ENCODE data around the gene METTL25. TPM values are rescaled to one million over a fixed set of nuclear protein-coding genes. Genes with fewer than 3 reads are reported as not detected.

METTL25 gene
- total and polyA plus RNA-seq, 2 of the 8 experiments (the other 6 are each of a cell fraction or from before 2014, with no cell fraction given), result 2.4 to 8.3 TPM

- Histone ChIP-seq H3K56ac (replicated peaks; ENCODE audit: insufficient read length, low read depth, low read length) (no peak overlapping the region), H3K4ac (replicated peaks; ENCODE audit: insufficient read length, low read depth, low read length) (no peak overlapping the region), H3K4me3 (ENCODE audit: extremely low read depth in 1 of 4, insufficient read depth in 2 of 4, low read depth in 3 of 4, low read length in 4 of 4) (no peak overlapping the region), H3K4me1 (replicated peaks in 1 of 4; ENCODE audit: control insufficient read depth in 3 of 4, insufficient read depth in 4 of 4, low read length in 3 of 4) (no peaks in the 10 kb centered on the region; a peak in 1 of 7 replicates), H3K9me3 (ENCODE audit: insufficient read depth in 2 of 2, low read depth in 1 of 2, low read length in 1 of 2) (no peaks in the 10 kb centered on the region), H2AFZ (ENCODE audit: low read length) (no peak overlapping the region), H3K27me3 (replicated peaks in 1 of 4; ENCODE audit: control insufficient read depth in 3 of 4, extremely low read depth in 1 of 4, insufficient read depth in 3 of 4, low read length in 3 of 4) (no peaks in the 10 kb centered on the region), H2BK12ac (ENCODE audit: low read depth, low read length) (no peak overlapping the region), H2BK15ac (ENCODE audit: low read length) (no peak overlapping the region), H3K79me2 (ENCODE audit: control insufficient read depth in 1 of 2, insufficient read depth in 2 of 2, low read length in 2 of 2) (no peaks in the 10 kb centered on the region), H4K91ac (replicated peaks; ENCODE audit: insufficient read length, low read length) (no peak overlapping the region), H3K23ac (ENCODE audit: insufficient read length) (no peak overlapping the region), H2AK5ac (ENCODE audit: low read depth, low read length) (no peak overlapping the region), H4K5ac (ENCODE audit: insufficient read length, low read depth, low read length) (no peak overlapping the region), H3K79me1 (ENCODE audit: low read depth, low read length) (no peaks in the 10 kb centered on the region), H3K9ac (replicated peaks in 1 of 4; ENCODE audit: extremely low read depth in 1 of 4, low read depth in 3 of 4, low read length in 3 of 4) (no peak overlapping the region), H4K20me1 (replicated peaks in 1 of 2; ENCODE audit: control insufficient read depth in 1 of 2, insufficient read depth in 2 of 2, low read length in 2 of 2) (no peaks in the 10 kb centered on the region), H3K23me2 (ENCODE audit: low read depth, low read length) (no peaks in the 10 kb centered on the region), H2BK5ac (ENCODE audit: low read depth, low read length) (no peak overlapping the region), H2BK120ac (replicated peaks; ENCODE audit: low read depth, low read length) (no peak overlapping the region), H2BK20ac (ENCODE audit: low read length) (no peak overlapping the region), H3K27ac (ENCODE audit: low read depth, low read length) (no peak overlapping the region), H3K4me2 (ENCODE audit: insufficient read depth in 1 of 2, low read depth in 2 of 2, low read length in 2 of 2) (no peak overlapping the region), H3K36me3 (ENCODE audit: control insufficient read depth in 2 of 4, insufficient read depth in 4 of 4, low read length in 3 of 4) (no peaks in the 10 kb centered on the region), H4K8ac (ENCODE audit: extremely low read depth, insufficient read depth, low read length) (no peak overlapping the region), H3K14ac (ENCODE audit: insufficient read length) (no peak overlapping the region), H3K18ac (ENCODE audit: extremely low read depth, low read length) (no peak overlapping the region)
- no peak for TF ChIP-seq MAX (IDR thresholded peaks at IDR 0.05)
- CTCF ChIA-PET (ENCODE audit: partially characterized antibody), result no interaction called here
- POLR2A ChIA-PET (ENCODE audit: partially characterized antibody), result no interaction called here
- WGBS, 2 experiments (ENCODE audit: extremely low coverage in 1 of 2, insufficient coverage in 1 of 2, insufficient read length in 1 of 2, insufficient replicate concordance in 2 of 2, low coverage in 1 of 2, low lambda C conversion rate in 2 of 2, missing lambda C conversion rate in 1 of 2), result 90% methylated on average over 4 of the region's 4 CpGs; no CpG with 5 or more reads in 1 of the 2 experiments
- no peak for FAIRE-seq
- DNase-seq (ENCODE audit: low read depth in 1 of 2, low spot score in 2 of 2), result no peak
Measured at GRCh38 chr12:82476511-82476910, 118.2 kb downstream of the METTL25 start.
